T-helper 17 cell (primary cell): ENCODE data around the gene BMPR1B. TPM values are rescaled to one million over a fixed set of nuclear protein-coding genes. Genes with fewer than 3 reads are reported as not detected.

Experiments used
- ATAC-seq: fragments of 150-1000 bp; cut with Tn5 transposase; 2 replicates; pipeline ENCODE4 v1.10.0; 2021; ENCODE audit warnings: mild to moderate bottlenecking, moderate library complexity
- DNase-seq, 3 donors: peaks; one replicate each; pipeline versions ENCODE4 v3.0.0 to v3.0.0-alpha.2; 2020 to 2021
- H3K9me3 ChIP-seq: one replicate; pipeline ENCODE4 v1.7.0; 2013; ENCODE audit warnings: low read length, mild to moderate bottlenecking; ENCODE audit not compliant: control insufficient read depth, poor library complexity, severe bottlenecking
- H3K27ac Mint-ChIP-seq: one replicate; pipeline ENCODE4 v1.8.0; 2022; ENCODE audit warnings: mild to moderate bottlenecking, moderate library complexity, mixed read lengths
- H3K27me3 Mint-ChIP-seq: one replicate; pipeline ENCODE4 v1.8.0; 2022; ENCODE audit warnings: mixed read lengths
- H3K36me3 Mint-ChIP-seq: one replicate; pipeline ENCODE4 v1.8.0; 2022; ENCODE audit warnings: low read depth, mixed read lengths
- H3K4me1 Mint-ChIP-seq: one replicate; pipeline ENCODE4 v1.8.0; 2022; ENCODE audit warnings: mild to moderate bottlenecking, mixed read lengths
- H3K4me3 Mint-ChIP-seq: one replicate; pipeline ENCODE4 v1.8.0; 2022; ENCODE audit warnings: mild to moderate bottlenecking, moderate library complexity, mixed read lengths
- total RNA-seq, 4 donors: library from RNA in 2 of 4; stranded (reverse) in 2 of 4; gene quantifications; one replicate each; pipeline ENCODE4 v1.2.3 and lab custom pipeline; 2022 to 2026

Gene BMPR1B
- total RNA-seq, 2 donors from 2014 or later, result not detected

DNA sequence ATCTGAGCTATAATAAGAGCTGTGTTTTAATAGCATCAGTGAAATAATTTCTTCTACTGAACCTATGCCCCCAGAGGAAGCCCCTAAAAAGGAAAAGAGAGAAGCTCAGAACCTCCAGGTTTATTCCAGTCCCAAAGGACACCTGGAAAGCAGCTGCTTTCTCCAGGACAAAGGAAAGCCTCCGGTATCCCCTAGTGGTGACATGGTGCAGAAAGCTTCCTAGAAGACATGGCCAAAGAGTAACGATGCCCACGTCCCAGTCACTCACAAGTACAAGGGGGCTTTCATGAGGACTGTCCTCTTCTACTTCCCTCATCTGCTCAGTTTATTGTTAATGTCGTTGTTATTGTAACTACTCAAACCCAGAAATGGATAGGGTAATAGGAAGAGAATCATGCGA lies 447.1 kb downstream of the BMPR1B start:
- no peaks in the 10 kb centered on the region for H3K9me3 ChIP-seq
- no peak for ATAC-seq
- peaks cover 4% of the 10 kb centered on the region for H3K4me1 Mint-ChIP-seq
- no peak overlapping the region for H3K27ac Mint-ChIP-seq
- no peaks in the 10 kb centered on the region for H3K36me3 Mint-ChIP-seq
- no peak for DNase-seq
- no peak overlapping the region for H3K4me3 Mint-ChIP-seq
- H3K27me3 Mint-ChIP-seq, result no peaks in the 10 kb centered on the region
